Fibroblast of the aortic adventitia (primary cell): ENCODE measurements around the gene RASAL2. TPM values are rescaled to one million over a fixed set of nuclear protein-coding genes. Genes with fewer than 3 reads are reported as not detected.
A peak's percentile ranks its signal among the peaks of the same experiment; 100 is the strongest.

Experiments used
- DNase-seq: peaks from one replicate; pipeline ENCODE4 v3.0.0-alpha.2; 2010; ENCODE audit warnings: low read depth
- H3K4me3 ChIP-seq: 2 replicates; pipeline ENCODE4 v1.5.1; 2011; ENCODE audit warnings: low read depth, mild to moderate bottlenecking, control low read depth, low read length, moderate library complexity
- CTCF ChIP-seq: IDR thresholded peaks from 2 replicates; pipeline ENCODE4 v1.5.1; 2011; ENCODE audit warnings: mild to moderate bottlenecking, low read length, control low read depth, inconsistent platforms; ENCODE audit not compliant: insufficient read depth
- total RNA-seq: library from RNA; depleted of rRNA; stranded (reverse); fragments of >200 nt; gene quantifications from 2 replicates; pipeline ENCODE4 v1.2.3, GENCODE V29; 2012; ENCODE audit warnings: low replicate concordance

The RASAL2 gene
- total RNA-seq, 1 donor = 30.5 TPM

DNA sequence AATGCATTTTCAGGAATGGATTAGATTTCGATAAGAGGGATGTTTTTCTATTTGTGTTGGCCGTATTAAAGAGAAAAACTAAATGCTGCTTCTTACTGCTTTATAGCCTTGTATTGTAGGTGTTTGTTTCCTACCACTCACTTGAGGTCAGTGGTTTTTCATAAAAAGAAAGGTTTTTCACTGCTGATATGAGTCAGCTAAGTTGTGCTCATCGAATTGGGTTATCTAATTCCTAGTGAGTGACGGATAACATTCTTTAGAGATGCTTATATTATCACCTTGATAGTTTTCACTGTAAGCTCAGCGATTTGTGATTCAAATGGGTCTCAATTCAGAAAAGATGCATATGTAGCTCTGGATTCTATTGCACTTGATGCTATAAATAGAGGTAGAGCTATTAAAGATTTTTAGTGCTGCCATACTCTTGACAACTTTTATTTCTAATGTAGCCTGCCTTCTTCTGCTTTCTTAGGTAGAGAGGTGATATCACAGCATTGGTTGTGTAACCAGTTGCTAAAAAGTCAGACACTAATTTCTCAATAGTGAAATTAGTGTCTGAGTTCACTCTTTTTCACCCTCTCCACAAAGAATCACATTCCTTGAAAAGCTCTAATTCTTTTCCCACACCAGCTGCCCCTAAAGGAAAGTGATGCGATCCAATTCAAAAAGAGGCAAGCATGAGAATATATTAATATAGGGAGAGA is 180.0 kb downstream of the RASAL2 start:
- DNase-seq = no peak
- no peak for TF ChIP-seq CTCF
- no peak overlapping the region for H3K4me3 ChIP-seq

DNA sequence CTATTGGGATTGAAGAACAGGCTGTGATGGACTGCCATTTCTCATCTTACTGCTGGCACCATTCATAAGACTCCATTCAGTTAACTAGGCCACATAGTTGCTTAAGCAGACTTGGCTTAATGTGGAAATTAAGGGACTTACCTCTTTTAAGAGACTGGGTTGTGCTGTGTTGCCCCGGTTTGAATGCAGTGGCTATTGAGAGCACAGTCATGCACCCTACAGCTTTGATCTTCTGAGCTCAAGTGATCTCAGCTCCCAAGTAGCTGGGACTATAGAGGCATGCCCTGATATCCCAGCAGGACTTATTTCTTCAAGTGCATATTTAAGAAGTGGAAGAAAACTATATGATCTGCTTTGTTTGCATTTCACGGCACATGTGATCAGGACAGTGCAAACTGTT is 181.1 kb downstream of the RASAL2 start:
- no peak overlapping the region for H3K4me3 ChIP-seq
- no peak for TF ChIP-seq CTCF
- no peak for DNase-seq

- TF ChIP-seq CTCF = no peak
- peak; percentile 19 for DNase-seq
These were observed 181.6 kb downstream of the RASAL2 start for GRCh38 chr1:178275553-178275952.

DNA sequence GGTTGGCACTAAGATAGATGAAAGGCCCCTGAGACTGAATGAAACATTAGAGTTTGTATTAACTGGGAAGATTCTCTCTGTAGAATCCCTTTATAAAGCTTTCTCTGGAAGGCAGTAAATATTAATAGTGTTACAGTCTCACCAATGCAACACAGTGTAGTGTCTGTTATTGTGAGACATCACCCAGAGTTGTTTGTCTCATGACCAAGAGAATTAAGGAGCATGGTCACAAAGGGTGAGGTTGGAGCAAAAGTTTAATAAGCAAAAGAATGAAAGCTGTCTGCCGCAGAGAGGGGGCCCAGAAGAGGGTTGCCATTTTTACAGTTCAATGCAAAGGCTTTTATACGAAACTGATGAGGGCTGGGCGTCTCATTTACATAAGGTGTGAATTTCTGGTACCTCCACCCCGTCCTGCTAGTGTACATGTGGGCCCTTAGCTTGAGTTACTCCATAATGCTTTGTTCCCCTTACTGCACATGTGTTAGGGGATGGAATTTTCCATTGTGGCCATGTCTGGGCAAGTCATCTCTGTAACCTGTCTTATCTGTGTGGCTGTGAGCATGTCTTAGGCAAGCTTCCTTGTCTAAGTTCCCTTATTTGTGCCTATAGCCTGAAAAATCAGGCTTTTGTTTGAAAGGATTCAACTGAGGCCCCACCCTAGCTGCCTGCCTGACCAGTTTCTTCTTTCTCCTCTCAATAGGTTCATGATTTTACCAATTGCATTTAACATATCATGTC is 184.1 kb downstream of the RASAL2 start:
- no peak for TF ChIP-seq CTCF
- DNase-seq = peak; percentile 34
- no peak overlapping the region for H3K4me3 ChIP-seq

More at GRCh38 chr1:178275553-178275952, 181.6 kb downstream of the RASAL2 start:
- no peak overlapping the region for H3K4me3 ChIP-seq

GRCh38 chr1:178278916-178279686 is 185.2 kb downstream of the RASAL2 start:
- no peak for DNase-seq
- no peak overlapping the region for H3K4me3 ChIP-seq

More at GRCh38 chr1:178278916-178279686, 185.2 kb downstream of the RASAL2 start:
- no peak for TF ChIP-seq CTCF
